H1 (cell line): ENCODE measurements around the gene SLC35F3. TPM values are rescaled to one million over a fixed set of nuclear protein-coding genes. Genes with fewer than 3 reads are reported as not detected.

Experiments
- CTCF ChIA-PET: fragments of 300-600 bp; sonication (Branson Sonifier 250); formaldehyde crosslinking; loops from one replicate; lab custom pipeline; 2021; ENCODE audit not compliant: partially characterized antibody; lab: Charles Lee
- POLR2A ChIA-PET: fragments of 300-600 bp; sonication (Branson Sonifier 250); formaldehyde crosslinking; loops from one replicate; lab custom pipeline; 2021; ENCODE audit warnings: inconsistent platforms; ENCODE audit not compliant: partially characterized antibody; lab: Charles Lee
- DNase-seq, 2 experiments: peaks; one replicate each; pipeline versions ENCODE4 v3.0.0 to v3.0.0-alpha.2; 2010 to 2022; ENCODE audit warnings: low spot score in 2 of 2, low read depth in 1 of 2, mixed read lengths in 1 of 2
- FAIRE-seq: peaks from 2 replicates; lab custom pipeline; 2011; peaks lifted over from hg19 to GRCh38; lab: Jason Lieb, UNC
- H2AFZ ChIP-seq: 2 replicates; pipeline ENCODE4 v1.8.1; 2012; ENCODE audit warnings: low read length, inconsistent platforms
- H2AK5ac ChIP-seq: 2 replicates; pipeline ENCODE4 v1.6.1; 2013; ENCODE audit warnings: low read depth, low read length
- H2BK120ac ChIP-seq: replicated peaks from 2 replicates; pipeline ENCODE3; 2013; ENCODE audit warnings: low read depth, low read length, inconsistent platforms
- H2BK12ac ChIP-seq: 2 replicates; pipeline ENCODE4 v1.6.1; 2013; ENCODE audit warnings: low read depth, low read length
- H2BK15ac ChIP-seq: 2 replicates; pipeline ENCODE4 v1.6.1; 2013; ENCODE audit warnings: low read length
- H2BK20ac ChIP-seq: 2 replicates; pipeline ENCODE4 v1.6.1; 2013; ENCODE audit warnings: low read length
- H2BK5ac ChIP-seq: 2 replicates; pipeline ENCODE4 v1.6.1; 2013; ENCODE audit warnings: low read depth, low read length
- H3K14ac ChIP-seq: 2 replicates; pipeline ENCODE4 v1.6.1; 2013; ENCODE audit warnings: inconsistent platforms; ENCODE audit not compliant: insufficient read length
- H3K18ac ChIP-seq: 2 replicates; pipeline ENCODE4 v1.6.1; 2013; ENCODE audit warnings: low read length; ENCODE audit errors: extremely low read depth
- H3K23ac ChIP-seq: 2 replicates; pipeline ENCODE4 v1.6.1; 2013; ENCODE audit warnings: inconsistent platforms; ENCODE audit not compliant: insufficient read length
- H3K23me2 ChIP-seq: 2 replicates; pipeline ENCODE4 v1.6.1; 2013; ENCODE audit warnings: low read depth, low read length
- H3K27ac ChIP-seq: 2 replicates; pipeline ENCODE4 v1.6.1; 2011; ENCODE audit warnings: low read depth, low read length, inconsistent platforms
- H3K27me3 ChIP-seq, 4 experiments: replicated peaks in 1 of 4; 1 replicate in 1 of 4; 2 replicates in 3 of 4; pipeline versions ENCODE4 v1.6.1 to v1.8.1; 2011 to 2013; ENCODE audit warnings: low read length in 3 of 4, mild to moderate bottlenecking in 3 of 4, inconsistent platforms in 2 of 4, mixed read lengths in 2 of 4, moderate library complexity in 1 of 4; ENCODE audit not compliant: control insufficient read depth in 3 of 4, insufficient read depth in 3 of 4; ENCODE audit errors: extremely low read depth in 1 of 4
- H3K36me3 ChIP-seq, 4 experiments: 2 replicates each; pipeline versions ENCODE4 v1.6.1 to v1.8.1; 2011 to 2013; ENCODE audit warnings: mild to moderate bottlenecking in 4 of 4, low read length in 3 of 4, moderate library complexity in 2 of 4, control low read depth in 1 of 4, inconsistent platforms in 1 of 4; ENCODE audit not compliant: insufficient read depth in 4 of 4, control insufficient read depth in 2 of 4
- H3K4ac ChIP-seq: replicated peaks from 2 replicates; pipeline ENCODE3; 2013; ENCODE audit warnings: low read length, low read depth, mixed read lengths, inconsistent platforms; ENCODE audit not compliant: insufficient read length
- H3K4me1 ChIP-seq, 4 experiments: replicated peaks in 1 of 4; 1 replicate in 1 of 4; 2 replicates in 3 of 4; pipeline versions ENCODE4 v1.6.1 to v1.8.1; 2011 to 2013; ENCODE audit warnings: low read length in 3 of 4, inconsistent platforms in 2 of 4, mixed read lengths in 1 of 4; ENCODE audit not compliant: insufficient read depth in 4 of 4, control insufficient read depth in 3 of 4
- H3K4me2 ChIP-seq, 2 experiments: 2 replicates each; pipeline versions ENCODE4 v1.6.1 to v1.8.1; 2011 to 2013; ENCODE audit warnings: low read depth in 2 of 2, low read length in 2 of 2, control low read depth in 1 of 2, inconsistent platforms in 1 of 2, mild to moderate bottlenecking in 1 of 2; ENCODE audit not compliant: insufficient read depth in 1 of 2
- H3K4me3 ChIP-seq, 4 experiments: fragments of 200-600, 300-600 bp in 1 of 4; sonication (generic), shearing (Covaris generic), sonication (Bioruptor Twin) in 1 of 4; 2 replicates each; pipeline versions ENCODE4 v1.5.1 to v1.8.1; 2011 to 2016; ENCODE audit warnings: low read length in 4 of 4, low read depth in 3 of 4, control low read depth in 2 of 4, inconsistent platforms in 2 of 4, mild to moderate bottlenecking in 2 of 4, mixed read lengths in 1 of 4, moderate library complexity in 1 of 4; ENCODE audit not compliant: insufficient read depth in 2 of 4; ENCODE audit errors: extremely low read depth in 1 of 4
- H3K56ac ChIP-seq: replicated peaks from 2 replicates; pipeline ENCODE3; 2013; ENCODE audit warnings: low read depth, mild to moderate bottlenecking, mixed read lengths, low read length, inconsistent platforms; ENCODE audit not compliant: insufficient read length
- H3K79me1 ChIP-seq: 2 replicates; pipeline ENCODE4 v1.6.1; 2013; ENCODE audit warnings: low read depth, low read length, control low read depth
- H3K79me2 ChIP-seq, 2 experiments: 2 replicates each; pipeline versions ENCODE4 v1.6.1 to v1.8.1; 2012 to 2013; ENCODE audit warnings: low read length in 2 of 2, mild to moderate bottlenecking in 2 of 2, inconsistent platforms in 1 of 2; ENCODE audit not compliant: insufficient read depth in 2 of 2, control insufficient read depth in 1 of 2
- H3K9ac ChIP-seq, 4 experiments: replicated peaks in 1 of 4; 1 replicate in 1 of 4; 2 replicates in 3 of 4; pipeline versions ENCODE4 v1.6.1 to v1.8.1; 2011 to 2013; ENCODE audit warnings: low read depth in 3 of 4, low read length in 3 of 4, control low read depth in 2 of 4, mild to moderate bottlenecking in 2 of 4, moderate library complexity in 2 of 4, inconsistent platforms in 1 of 4; ENCODE audit errors: extremely low read depth in 1 of 4
- H3K9me3 ChIP-seq, 2 experiments: 2 replicates each; pipeline versions ENCODE4 v1.6.1 to v1.8.1; 2012 to 2013; ENCODE audit warnings: mild to moderate bottlenecking in 2 of 2, moderate library complexity in 2 of 2, control low read depth in 1 of 2, inconsistent platforms in 1 of 2, low read depth in 1 of 2, low read length in 1 of 2, mixed read lengths in 1 of 2; ENCODE audit not compliant: insufficient read depth in 2 of 2
- H4K20me1 ChIP-seq, 2 experiments: replicated peaks in 1 of 2; 2 replicates each; pipeline versions ENCODE3 to v1.8.1; 2011 to 2013; ENCODE audit warnings: inconsistent platforms in 2 of 2, low read length in 2 of 2, mild to moderate bottlenecking in 1 of 2; ENCODE audit not compliant: insufficient read depth in 2 of 2, control insufficient read depth in 1 of 2
- H4K5ac ChIP-seq: 2 replicates; pipeline ENCODE4 v1.6.1; 2013; ENCODE audit warnings: low read length, low read depth, mixed read lengths, inconsistent platforms; ENCODE audit not compliant: insufficient read length
- H4K8ac ChIP-seq: 2 replicates; pipeline ENCODE4 v1.8.0; 2013; ENCODE audit warnings: mild to moderate bottlenecking, moderate library complexity, low read length, inconsistent platforms; ENCODE audit not compliant: insufficient read depth; ENCODE audit errors: extremely low read depth
- H4K91ac ChIP-seq: replicated peaks from 2 replicates; pipeline ENCODE3; 2013; ENCODE audit warnings: low read length, mixed read lengths, inconsistent platforms; ENCODE audit not compliant: insufficient read length
- BCL11A ChIP-seq, 2 experiments: IDR thresholded peaks; one replicate each; pipeline ENCODE4 v1.6.1; 2011; ENCODE audit warnings: low read depth in 2 of 2, low read length in 2 of 2, mild to moderate bottlenecking in 2 of 2
- EZH2 ChIP-seq: fragments of 200-600 bp; sonication (generic); IDR thresholded peaks from 2 replicates; pipeline ENCODE4 v1.7.1; 2012; ENCODE audit warnings: low read depth, mild to moderate bottlenecking, moderate library complexity, low read length, inconsistent platforms; ENCODE audit not compliant: severe bottlenecking
- KDM5A ChIP-seq: fragments of 200-600 bp; IDR thresholded peaks from 2 replicates; pipeline ENCODE4 v1.7.1; 2012; ENCODE audit warnings: mild to moderate bottlenecking, low read length, inconsistent platforms, mixed read lengths
- SP4 ChIP-seq: IDR thresholded peaks from 2 replicates; pipeline ENCODE4 v1.6.1; 2012; ENCODE audit warnings: low read length, inconsistent platforms
- TAF7 ChIP-seq: optimal IDR thresholded peaks from 2 replicates; pipeline ENCODE3; 2011; ENCODE audit warnings: low read depth, mild to moderate bottlenecking, inconsistent platforms, low read length, moderate library complexity, borderline replicate concordance
- TCF12 ChIP-seq: IDR thresholded peaks from 2 replicates; pipeline ENCODE4 v1.6.1; 2011; ENCODE audit warnings: low read depth, mild to moderate bottlenecking, low read length
- WGBS, 2 experiments: shearing (Covaris generic) in 1 of 2; methylation state at CpG; one replicate each; pipeline versions ENCODE4 v1.1.6 to v1.1.7; 2013 to 2015; ENCODE audit warnings: low lambda C conversion rate in 2 of 2, mixed read lengths in 2 of 2, inconsistent platforms in 1 of 2, low coverage in 1 of 2, missing lambda C conversion rate in 1 of 2; ENCODE audit not compliant: insufficient replicate concordance in 2 of 2, insufficient coverage in 1 of 2, insufficient read length in 1 of 2; ENCODE audit errors: extremely low coverage in 1 of 2, missing lambda C conversion rate in 1 of 2; 5-methylcytosine and 5-hydroxymethylcytosine counted together
- polyA plus RNA-seq, 7 experiments: library from polyadenylated mRNA; depleted of rRNA in 3 of 7; stranded (reverse) in 5 of 7; unstranded in 2 of 7; fragments of >200 nt in 5 of 7; fragments of 200-250 nt in 2 of 7; gene quantifications; 1 replicate in 5 of 7; 2 replicates in 1 of 7; 4 replicates in 1 of 7; pipeline versions ENCODE4 v1.2.1 to v1.2.3, GENCODE V29; 2011 to 2013; ENCODE audit warnings: missing spikeins in 2 of 7, mixed read lengths in 2 of 7
- total RNA-seq: library from RNA; stranded (reverse); fragmentation: NEBNext Ultra II Directional; extraction: Animal tissue kit (Norgen Biotek cat#: 25700); gene quantifications from 2 replicates; pipeline ENCODE4 v1.2.1, GENCODE V29; 2021

The SLC35F3 gene
- total and polyA plus RNA-seq, 2 of the 8 experiments (the other 6 are each of a cell fraction or from before 2014, with no cell fraction given) = 0.78 to 1.2 TPM

- Histone ChIP-seq H3K4me2 (no peak overlapping the region), H4K8ac (no peak overlapping the region)
Measured at GRCh38 chr1:233935297-233935868, 30.9 kb downstream of the SLC35F3 start.

More at GRCh38 chr1:233935297-233935868, 30.9 kb downstream of the SLC35F3 start:
- FAIRE-seq (no peak), DNase-seq (no peak)
- Histone ChIP-seq H3K14ac (no peak overlapping the region), H2BK120ac (no peak overlapping the region), H2BK15ac (no peak overlapping the region), H3K18ac (no peak overlapping the region), H2BK12ac (no peak overlapping the region), H3K23me2 (peaks cover 8% of the 10 kb centered on the region; the same call in 1 of the 2 replicates), H3K27me3 (no peaks in the 10 kb centered on the region), H2AFZ (no peak overlapping the region), H3K23ac (no peak overlapping the region), H4K5ac (no peak overlapping the region), H4K20me1 (peaks cover 0 to 1% of the 10 kb centered on the region in 2 experiments), H3K56ac (no peak overlapping the region), H3K27ac (no peak overlapping the region), H4K91ac (no peak overlapping the region), H3K79me1 (no peaks in the 10 kb centered on the region), H3K9me3 (no peaks in the 10 kb centered on the region), H2BK5ac (no peak overlapping the region), H3K9ac (no peak overlapping the region), H2BK20ac (no peak overlapping the region), H3K36me3 (no peaks in the 10 kb centered on the region), H3K79me2 (no peaks in the 10 kb centered on the region), H3K4ac (no peak overlapping the region), H3K4me3 (no peak overlapping the region), H3K4me1 (no peaks in the 10 kb centered on the region), H2AK5ac (no peak overlapping the region)
- ChIA-PET CTCF (interaction anchor here (0.6 to 1.2 kb wide), 4 partner anchors 8 to 1483 kb away, joined by 3 to 4 read pairs (median 3); no protein-coding TSS in a partner anchor), POLR2A (no interaction called here)
- 81% methylated on average over 4 of the region's 4 CpGs; no CpG with 5 or more reads in 1 of the 2 experiments for WGBS, 2 experiments
- TF ChIP-seq TCF12 (no peak), EZH2 (no peak), TAF7 (no peak), BCL11A (IDR thresholded peaks at IDR 0.05; ENCODE audit: low read depth in 2 of 2, low read length in 2 of 2) (no peak), KDM5A (no peak), SP4 (no peak)
